ENCODE results near the gene LMBRD2. TPM values are rescaled to one million over a fixed set of nuclear protein-coding genes. Genes with fewer than 3 reads are reported as not detected.

LMBRD2 gene
- total RNA-seq, 1 donor from 2014 or later, result 12.1 TPM

GRCh38 chr5:36153726-36154125 is 2.0 kb upstream of the LMBRD2 start:
- TF ChIP-seq CTCF (IDR thresholded peaks at IDR 0.05; ENCODE audit: borderline replicate concordance), result no peak
- H3K4me3 ChIP-seq, result peak overlapping the region; percentile 97
- no peaks in the 10 kb centered on the region for H3K9me3 ChIP-seq (replicated peaks)
- no peak for DNase-seq
- intact Hi-C loops (cut with micrococcal nuclease), result no loop called here
- H3K27me3 ChIP-seq (ENCODE audit: low read depth), result no peaks in the 10 kb centered on the region
- peaks cover 31% of the 10 kb centered on the region for H3K36me3 ChIP-seq
- peaks cover 83% of the 10 kb centered on the region for H3K4me1 ChIP-seq
- no peak overlapping the region for H3K27ac ChIP-seq (replicated peaks)

DNA sequence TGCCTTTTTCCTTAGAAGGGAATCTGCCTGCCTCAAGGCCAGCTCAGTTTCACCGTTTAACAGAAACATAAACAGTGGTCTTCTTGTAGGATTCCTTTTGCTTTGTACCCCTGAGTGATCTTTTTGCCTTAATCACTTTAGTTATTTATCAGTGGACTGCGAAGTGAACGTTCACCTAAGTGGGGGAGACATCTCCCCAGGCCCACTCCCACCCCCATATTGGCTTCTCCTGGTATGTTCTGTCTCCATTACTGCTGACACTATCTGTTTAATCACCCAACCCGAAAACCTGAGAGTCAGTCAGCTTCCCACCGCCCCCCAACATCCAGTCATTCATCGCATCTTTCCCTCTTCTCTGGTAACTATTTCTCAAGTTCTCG is 1.6 kb upstream of the LMBRD2 start:
- Histone ChIP-seq H3K4me1 (peaks cover 81% of the 10 kb centered on the region), H3K4me3 (peak overlapping the region; percentile 97), H3K27ac (replicated peaks) (no peak overlapping the region), H3K27me3 (ENCODE audit: low read depth) (no peaks in the 10 kb centered on the region), H3K9me3 (replicated peaks) (no peaks in the 10 kb centered on the region), H3K36me3 (peaks cover 28% of the 10 kb centered on the region)
- no peak for TF ChIP-seq CTCF (IDR thresholded peaks at IDR 0.05; ENCODE audit: borderline replicate concordance)
- no peak for DNase-seq
- intact Hi-C loops (cut with micrococcal nuclease), result no loop called here

- H3K9me3 ChIP-seq (replicated peaks), result no peaks in the 10 kb centered on the region
- H3K36me3 ChIP-seq, result peaks cover 28% of the 10 kb centered on the region
- H3K4me3 ChIP-seq, result peak overlapping the region; percentile 97
- no peaks in the 10 kb centered on the region for H3K27me3 ChIP-seq (ENCODE audit: low read depth)
- peaks cover 75% of the 10 kb centered on the region for H3K4me1 ChIP-seq
- peak overlapping the region; percentile 90 for H3K27ac ChIP-seq (replicated peaks)
- TF ChIP-seq CTCF (IDR thresholded peaks at IDR 0.05; ENCODE audit: borderline replicate concordance), result no peak
- DNase-seq, result no peak
- intact Hi-C loops (cut with micrococcal nuclease), result no loop called here
These were observed 924 bp upstream of the LMBRD2 start for GRCh38 chr5:36152324-36153297.

DNA sequence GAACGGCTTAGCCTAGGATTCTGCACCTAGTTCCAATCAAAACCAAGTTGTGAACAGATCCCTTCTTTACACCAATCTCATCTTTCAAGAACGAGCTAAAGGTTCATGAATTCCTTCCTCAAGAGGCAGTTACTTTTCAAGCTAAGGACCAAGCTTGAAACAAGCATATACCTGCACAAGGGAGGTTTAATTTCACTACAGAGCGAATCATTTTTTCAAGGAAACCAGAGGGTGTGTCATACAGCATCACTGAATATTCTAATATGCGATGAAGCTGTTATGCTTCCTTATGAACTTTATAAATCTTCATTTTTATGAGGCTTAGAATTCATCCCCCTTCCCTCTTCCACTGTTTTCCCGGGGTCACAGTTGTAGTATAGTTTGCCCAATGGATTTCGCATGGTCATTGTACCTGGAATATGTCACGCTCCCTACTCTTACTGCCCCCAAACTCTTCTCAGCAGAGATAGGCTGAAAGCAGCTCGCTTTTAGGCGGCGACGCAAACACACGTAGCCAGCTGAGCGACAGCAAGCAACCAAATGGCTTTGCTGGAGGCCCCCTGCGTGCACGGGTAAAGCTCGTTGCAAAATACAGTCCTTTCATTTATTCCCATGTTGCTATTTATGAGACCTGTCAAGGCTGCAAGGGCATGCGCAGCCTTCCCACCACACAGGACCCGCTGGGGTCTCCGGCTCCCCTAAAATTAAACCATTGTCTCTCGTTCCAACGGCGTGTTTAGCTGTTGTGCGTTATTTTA is 832 bp downstream of the LMBRD2 start:
- TF ChIP-seq CTCF (IDR thresholded peaks at IDR 0.05; ENCODE audit: borderline replicate concordance), result no peak
- Histone ChIP-seq H3K9me3 (replicated peaks) (no peaks in the 10 kb centered on the region), H3K27ac (replicated peaks) (peak overlapping the region; percentile 90), H3K4me3 (peak overlapping the region; percentile 97), H3K4me1 (peaks cover 59% of the 10 kb centered on the region), H3K27me3 (ENCODE audit: low read depth) (no peaks in the 10 kb centered on the region), H3K36me3 (peaks cover 15% of the 10 kb centered on the region)
- no peak for DNase-seq
- intact Hi-C loops (cut with micrococcal nuclease), result no loop called here

- H3K4me1 ChIP-seq, result peaks cover 46% of the 10 kb centered on the region
- no peaks in the 10 kb centered on the region for H3K9me3 ChIP-seq (replicated peaks)
- no peak for TF ChIP-seq CTCF (IDR thresholded peaks at IDR 0.05; ENCODE audit: borderline replicate concordance)
- H3K36me3 ChIP-seq, result no peaks in the 10 kb centered on the region
- H3K27ac ChIP-seq (replicated peaks), result no peak overlapping the region
- no peak overlapping the region for H3K4me3 ChIP-seq
- H3K27me3 ChIP-seq (ENCODE audit: low read depth), result no peaks in the 10 kb centered on the region
- no peak for DNase-seq
- intact Hi-C loops (cut with micrococcal nuclease), result no loop called here
These were observed 4.0 kb downstream of the LMBRD2 start for GRCh38 chr5:36147681-36148080.
